H9 (cell line): ENCODE measurements around the gene ZMYND8. TPM values are rescaled to one million over a fixed set of nuclear protein-coding genes. Genes with fewer than 3 reads are reported as not detected.

ENCODE experiments used
- DNase-seq: peaks from one replicate; pipeline ENCODE4 v3.0.0-alpha.2; 2017
- H2AFZ ChIP-seq: one replicate; pipeline ENCODE4 v1.6.1; 2013; ENCODE audit warnings: mild to moderate bottlenecking, low read length, control low read depth, moderate library complexity
- H2AK5ac ChIP-seq: 2 replicates; pipeline ENCODE4 v1.6.1; 2013; ENCODE audit warnings: low read length, control low read depth, mixed read lengths; ENCODE audit not compliant: insufficient read length
- H2BK120ac ChIP-seq: one replicate; pipeline ENCODE4 v1.6.1; 2013; ENCODE audit warnings: low read depth, mild to moderate bottlenecking, low read length, control low read depth, inconsistent platforms; ENCODE audit not compliant: poor library complexity, severe bottlenecking
- H2BK12ac ChIP-seq: 2 replicates; pipeline ENCODE4 v1.6.1; 2013; ENCODE audit warnings: low read length, control low read depth, mixed read lengths, low read depth; ENCODE audit not compliant: insufficient read length
- H2BK15ac ChIP-seq: 2 replicates; pipeline ENCODE4 v1.6.1; 2013; ENCODE audit warnings: low read depth, low read length, control low read depth
- H2BK20ac ChIP-seq: one replicate; pipeline ENCODE4 v1.6.1; 2013; ENCODE audit warnings: low read depth, mild to moderate bottlenecking, low read length, control low read depth, inconsistent platforms; ENCODE audit not compliant: poor library complexity, severe bottlenecking
- H2BK5ac ChIP-seq: 2 replicates; pipeline ENCODE4 v1.6.1; 2013; ENCODE audit warnings: low read length, control low read depth, mixed read lengths; ENCODE audit not compliant: insufficient read length
- H3K14ac ChIP-seq: 2 replicates; pipeline ENCODE4 v1.6.1; 2013; ENCODE audit warnings: low read length, control low read depth; ENCODE audit not compliant: insufficient read depth
- H3K18ac ChIP-seq: 2 replicates; pipeline ENCODE4 v1.6.1; 2013; ENCODE audit warnings: low read depth, mild to moderate bottlenecking, mixed read lengths, low read length, control low read depth; ENCODE audit not compliant: insufficient read length
- H3K23ac ChIP-seq: 2 replicates; pipeline ENCODE4 v1.6.1; 2013; ENCODE audit warnings: low read length, control low read depth, mixed read lengths, low read depth; ENCODE audit not compliant: insufficient read length
- H3K23me2 ChIP-seq: 2 replicates; pipeline ENCODE4 v1.6.1; 2013; ENCODE audit warnings: low read depth, mild to moderate bottlenecking, mixed read lengths, low read length, control low read depth; ENCODE audit not compliant: insufficient read length, poor library complexity, severe bottlenecking
- H3K27ac ChIP-seq: 2 replicates; pipeline ENCODE4 v1.5.1; 2013; ENCODE audit warnings: low read length, control low read depth, mixed read lengths, low read depth; ENCODE audit not compliant: insufficient read length
- H3K27me3 ChIP-seq: 2 replicates; pipeline ENCODE4 v1.6.1; 2013; ENCODE audit warnings: low read length, control low read depth, inconsistent platforms; ENCODE audit not compliant: insufficient read depth
- H3K4ac ChIP-seq: 2 replicates; pipeline ENCODE4 v1.6.1; 2013; ENCODE audit warnings: low read depth, mild to moderate bottlenecking, control low read depth, inconsistent platforms, low read length, moderate library complexity
- H3K4me1 ChIP-seq: 2 replicates; pipeline ENCODE4 v1.6.1; 2013; ENCODE audit warnings: low read length, control low read depth, inconsistent platforms; ENCODE audit not compliant: insufficient read depth
- H3K4me2 ChIP-seq: 2 replicates; pipeline ENCODE4 v1.6.1; 2013; ENCODE audit warnings: low read length, control low read depth, mixed read lengths; ENCODE audit not compliant: insufficient read length, insufficient read depth
- H3K56ac ChIP-seq: 2 replicates; pipeline ENCODE4 v1.6.1; 2013; ENCODE audit warnings: low read depth, mild to moderate bottlenecking, mixed read lengths, low read length, control low read depth; ENCODE audit not compliant: insufficient read length
- H3K79me1 ChIP-seq: 2 replicates; pipeline ENCODE4 v1.6.1; 2013; ENCODE audit warnings: low read depth, mild to moderate bottlenecking, moderate library complexity, low read length, control low read depth, inconsistent platforms; ENCODE audit not compliant: insufficient read depth, poor library complexity, severe bottlenecking
- H3K79me2 ChIP-seq: 2 replicates; pipeline ENCODE4 v1.6.1; 2013; ENCODE audit warnings: low read length, control low read depth, inconsistent platforms; ENCODE audit not compliant: insufficient read depth
- H3K9ac ChIP-seq: 2 replicates; pipeline ENCODE4 v1.6.1; 2013; ENCODE audit warnings: low read length, control low read depth, mixed read lengths; ENCODE audit not compliant: insufficient read length; ENCODE audit errors: extremely low read depth
- H3K9me3 ChIP-seq: one replicate; pipeline ENCODE4 v1.6.1; 2013; ENCODE audit warnings: low read depth, low read length, inconsistent platforms; ENCODE audit not compliant: control insufficient read depth
- H3T11ph ChIP-seq: one replicate; pipeline ENCODE4 v1.6.1; 2013; ENCODE audit warnings: mild to moderate bottlenecking, low read length, control low read depth, inconsistent platforms
- H4K20me1 ChIP-seq: one replicate; pipeline ENCODE4 v1.6.1; 2013; ENCODE audit not compliant: control insufficient read depth, insufficient read length, insufficient read depth
- H4K5ac ChIP-seq: 2 replicates; pipeline ENCODE4 v1.6.1; 2013; ENCODE audit warnings: low read depth, mild to moderate bottlenecking, mixed read lengths, low read length, control low read depth; ENCODE audit not compliant: insufficient read length
- H4K8ac ChIP-seq: replicated peaks from 2 replicates; pipeline ENCODE4 v1.6.1; 2013; ENCODE audit warnings: low read length, control low read depth, mixed read lengths, low read depth; ENCODE audit not compliant: insufficient read length
- H4K91ac ChIP-seq: 2 replicates; pipeline ENCODE4 v1.6.1; 2013; ENCODE audit warnings: low read depth, mild to moderate bottlenecking, moderate library complexity, mixed read lengths, low read length, control low read depth; ENCODE audit not compliant: insufficient read length
- H3K27ac Mint-ChIP-seq, 3 experiments: 2 replicates in 2 of 3; 3 replicates in 1 of 3; pipeline ENCODE4 v1.8.0; 2020 to 2021; ENCODE audit warnings: mixed read lengths in 3 of 3, mild to moderate bottlenecking in 1 of 3, moderate library complexity in 1 of 3
- H3K27me3 Mint-ChIP-seq: 2 replicates; pipeline ENCODE4 v1.8.0; 2021; ENCODE audit warnings: low read depth, mild to moderate bottlenecking, moderate library complexity, mixed read lengths
- H3K36me3 Mint-ChIP-seq, 3 experiments: 2 replicates in 2 of 3; 3 replicates in 1 of 3; pipeline ENCODE4 v1.8.0; 2020 to 2021; ENCODE audit warnings: low read depth in 3 of 3, mixed read lengths in 3 of 3; ENCODE audit not compliant: insufficient read depth in 1 of 3
- H3K4me1 Mint-ChIP-seq, 2 experiments: 2 replicates each; pipeline ENCODE4 v1.8.0; 2020; ENCODE audit warnings: mixed read lengths in 2 of 2
- H3K4me3 Mint-ChIP-seq, 2 experiments: 2 replicates in 1 of 2; 3 replicates in 1 of 2; pipeline ENCODE4 v1.8.0; 2020 to 2021; ENCODE audit warnings: mild to moderate bottlenecking in 2 of 2, mixed read lengths in 2 of 2, moderate library complexity in 1 of 2
- H3K9me3 Mint-ChIP-seq, 2 experiments: 2 replicates in 1 of 2; 3 replicates in 1 of 2; pipeline ENCODE4 v1.8.0; 2020; ENCODE audit warnings: mild to moderate bottlenecking in 2 of 2, mixed read lengths in 2 of 2, moderate library complexity in 1 of 2
- WGBS: extraction: QIAGEN DNeasy Blood & Tissue Kit; methylation state at CpG from one replicate; pipeline ENCODE4 v1.1.7; 2013; ENCODE audit warnings: missing lambda C conversion rate, low lambda C conversion rate, mixed read lengths; ENCODE audit not compliant: insufficient read length; ENCODE audit errors: extremely low coverage; 5-methylcytosine and 5-hydroxymethylcytosine counted together
- total RNA-seq: library from RNA; stranded (reverse); gene quantifications from 2 replicates; pipeline ENCODE4 v1.2.1, GENCODE V29; 2021
- TF ChIP-seq, protein P1 (sequence below): fragments of 200-600 bp; sonication (generic); conservative IDR thresholded peaks from 3 replicates; pipeline ENCODE4 v1.8.0; 2021; ENCODE audit warnings: antibody characterized with exemption, mild to moderate bottlenecking

ZMYND8 gene
- total RNA-seq, 1 experiment from 2014 or later = 158 TPM

- H3K4me1 ChIP-seq = no peaks in the 10 kb centered on the region
- H3K56ac ChIP-seq = no peak overlapping the region
- no peak overlapping the region for H2AFZ ChIP-seq
- H4K20me1 ChIP-seq = no peaks in the 10 kb centered on the region
- H3K4me2 ChIP-seq = no peak overlapping the region
- H3K27ac Mint-ChIP-seq = peak overlapping the region in 1 of 3 experiments; percentile 70; a peak in 1 of 7 replicates
- no peaks in the 10 kb centered on the region for H3K23me2 ChIP-seq
- H3K14ac ChIP-seq = no peak overlapping the region; the same call in 1 of the 2 replicates
- H3K27me3 Mint-ChIP-seq = no peaks in the 10 kb centered on the region; the same call in 1 of the 2 replicates
- H2BK15ac ChIP-seq = no peak overlapping the region
- no peaks in the 10 kb centered on the region for H3K9me3 Mint-ChIP-seq
- no peak overlapping the region for H3K18ac ChIP-seq
- H2BK5ac ChIP-seq = no peak overlapping the region
- peaks cover 59 to 92% (median 87%) of the 10 kb centered on the region in 3 experiments for H3K36me3 Mint-ChIP-seq
- peaks cover 4 to 16% of the 10 kb centered on the region in 2 experiments; a peak in 3 of 4 replicates for H3K4me1 Mint-ChIP-seq
- no peak overlapping the region for H2BK20ac ChIP-seq
- H4K8ac ChIP-seq = no peak overlapping the region
- H3K9me3 ChIP-seq = no peaks in the 10 kb centered on the region
- H2BK120ac ChIP-seq = no peak overlapping the region
- H3K4me3 Mint-ChIP-seq = no peak overlapping the region
- H3K23ac ChIP-seq = no peak overlapping the region
- no peak overlapping the region for H3K4ac ChIP-seq
- WGBS = no CpG with 5 or more reads among the region's 7 CpGs
- no peak overlapping the region for H2AK5ac ChIP-seq
- no peak overlapping the region for H4K5ac ChIP-seq
- H3K79me2 ChIP-seq = no peaks in the 10 kb centered on the region
- no peaks in the 10 kb centered on the region for H3K79me1 ChIP-seq
- H3T11ph ChIP-seq = no peak overlapping the region
- TF ChIP-seq, protein P1, sequence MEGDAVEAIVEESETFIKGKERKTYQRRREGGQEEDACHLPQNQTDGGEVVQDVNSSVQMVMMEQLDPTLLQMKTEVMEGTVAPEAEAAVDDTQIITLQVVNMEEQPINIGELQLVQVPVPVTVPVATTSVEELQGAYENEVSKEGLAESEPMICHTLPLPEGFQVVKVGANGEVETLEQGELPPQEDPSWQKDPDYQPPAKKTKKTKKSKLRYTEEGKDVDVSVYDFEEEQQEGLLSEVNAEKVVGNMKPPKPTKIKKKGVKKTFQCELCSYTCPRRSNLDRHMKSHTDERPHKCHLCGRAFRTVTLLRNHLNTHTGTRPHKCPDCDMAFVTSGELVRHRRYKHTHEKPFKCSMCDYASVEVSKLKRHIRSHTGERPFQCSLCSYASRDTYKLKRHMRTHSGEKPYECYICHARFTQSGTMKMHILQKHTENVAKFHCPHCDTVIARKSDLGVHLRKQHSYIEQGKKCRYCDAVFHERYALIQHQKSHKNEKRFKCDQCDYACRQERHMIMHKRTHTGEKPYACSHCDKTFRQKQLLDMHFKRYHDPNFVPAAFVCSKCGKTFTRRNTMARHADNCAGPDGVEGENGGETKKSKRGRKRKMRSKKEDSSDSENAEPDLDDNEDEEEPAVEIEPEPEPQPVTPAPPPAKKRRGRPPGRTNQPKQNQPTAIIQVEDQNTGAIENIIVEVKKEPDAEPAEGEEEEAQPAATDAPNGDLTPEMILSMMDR = no peak
- no peak for DNase-seq
- H2BK12ac ChIP-seq = no peak overlapping the region
- H3K9ac ChIP-seq = no peak overlapping the region
- H4K91ac ChIP-seq = no peak overlapping the region
- H3K27ac ChIP-seq = no peak overlapping the region
- H3K27me3 ChIP-seq = no peaks in the 10 kb centered on the region
Measured at GRCh38 chr20:47227119-47227518, 129.4 kb downstream of the ZMYND8 start.
